CD4-positive, alpha-beta T cell treated with Interleukin-17A for 1 hour (primary cell): Measurements from ENCODE around the gene SLAIN1.

Source experiments
- DNase-seq: peaks from one replicate; pipeline ENCODE4 v3.0.0-alpha.2; 2020

The SLAIN1 gene

GRCh38 chr13:77715233-77715891 is 17.9 kb downstream of the SLAIN1 start:
- no peak for DNase-seq

- no peak for DNase-seq
Measured at GRCh38 chr13:77716692-77717091, 19.2 kb downstream of the SLAIN1 start.

- no peak for DNase-seq
Measured at GRCh38 chr13:77717508-77717907, 20.0 kb downstream of the SLAIN1 start.

- DNase-seq, result no peak
Measured at GRCh38 chr13:77719128-77719527, 21.6 kb downstream of the SLAIN1 start.

- DNase-seq, result no peak
Measured at GRCh38 chr13:77720988-77721387, 23.5 kb downstream of the SLAIN1 start.

- DNase-seq, result peak; percentile 47
Measured at GRCh38 chr13:77724092-77724491, 26.6 kb downstream of the SLAIN1 start.

GRCh38 chr13:77725071-77725470 is 27.6 kb downstream of the SLAIN1 start:
- no peak for DNase-seq

- DNase-seq, result no peak
Measured at GRCh38 chr13:77728265-77729125, 31.0 kb downstream of the SLAIN1 start.

GRCh38 chr13:77729502-77730221 is 32.2 kb downstream of the SLAIN1 start:
- DNase-seq, result peak; percentile 29

- DNase-seq, result no peak
Measured at GRCh38 chr13:77730572-77730971, 33.1 kb downstream of the SLAIN1 start.

GRCh38 chr13:77732287-77732686 is 34.8 kb downstream of the SLAIN1 start:
- no peak for DNase-seq

GRCh38 chr13:77733674-77734073 is 36.2 kb downstream of the SLAIN1 start:
- DNase-seq, result no peak

GRCh38 chr13:77737583-77738200 is 40.2 kb downstream of the SLAIN1 start:
- DNase-seq, result no peak

GRCh38 chr13:77740097-77740735 is 42.7 kb downstream of the SLAIN1 start:
- no peak for DNase-seq

- no peak for DNase-seq
Measured at GRCh38 chr13:77740931-77741596, 43.6 kb downstream of the SLAIN1 start.

GRCh38 chr13:77741597-77741972 is 44.1 kb downstream of the SLAIN1 start:
- DNase-seq, result no peak

GRCh38 chr13:77742801-77743200 is 45.3 kb downstream of the SLAIN1 start:
- DNase-seq, result no peak

- DNase-seq, result no peak
Measured at GRCh38 chr13:77745784-77746183, 48.3 kb downstream of the SLAIN1 start.

GRCh38 chr13:77749344-77749880 is 51.9 kb downstream of the SLAIN1 start:
- no peak for DNase-seq

GRCh38 chr13:77751513-77752456 is 54.3 kb downstream of the SLAIN1 start:
- peak; percentile 72 for DNase-seq
